Measurements from ENCODE around the gene CSTF3.
"Not testable (repeated sequence)": the region's sequence is repeated elsewhere in the genome, so short reads cannot be mapped to it uniquely, and the experiment has no call there.

The CSTF3 gene

GRCh38 chr11:33059331-33060007, 101.8 kb downstream of the CSTF3 start:
- no peak for DNase-seq (ENCODE audit: low read depth)
- no peak for TF ChIP-seq CTCF (IDR thresholded peaks at IDR 0.05; ENCODE audit: low read depth, low read length, missing control alignments)
- H3K4me3 ChIP-seq (ENCODE audit: low read depth, low read length) = no peak overlapping the region

- TF ChIP-seq CTCF (IDR thresholded peaks at IDR 0.05; ENCODE audit: low read depth, low read length, missing control alignments) = no peak
- DNase-seq (ENCODE audit: low read depth) = no peak
- no peak overlapping the region for H3K4me3 ChIP-seq (ENCODE audit: low read depth, low read length)
Observed at GRCh38 chr11:33057284-33057683, 104.0 kb downstream of the CSTF3 start.

DNA sequence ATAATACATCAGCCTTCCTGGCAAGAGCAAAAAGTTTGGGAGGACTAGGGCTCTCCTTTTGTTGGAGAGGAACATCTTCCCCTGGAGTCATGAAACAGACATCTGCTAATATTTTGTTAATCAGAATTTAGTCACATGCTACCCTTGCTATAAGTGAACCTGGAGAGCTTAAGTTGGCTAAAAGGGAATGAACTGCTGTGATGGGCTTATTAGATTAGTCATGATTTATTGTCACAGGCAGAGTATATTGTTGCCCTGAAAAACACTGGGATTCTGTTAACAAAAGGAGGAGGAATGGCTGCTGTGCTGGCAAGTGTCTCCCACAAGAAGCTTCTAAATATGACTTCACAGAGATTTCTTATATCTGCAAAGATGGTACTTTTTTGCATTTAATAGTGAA, 105.9 kb downstream of the CSTF3 start:
- no peak overlapping the region for H3K4me3 ChIP-seq (ENCODE audit: low read depth, low read length)
- no peak for TF ChIP-seq CTCF (IDR thresholded peaks at IDR 0.05; ENCODE audit: low read depth, low read length, missing control alignments)
- DNase-seq (ENCODE audit: low read depth) = no peak

DNA sequence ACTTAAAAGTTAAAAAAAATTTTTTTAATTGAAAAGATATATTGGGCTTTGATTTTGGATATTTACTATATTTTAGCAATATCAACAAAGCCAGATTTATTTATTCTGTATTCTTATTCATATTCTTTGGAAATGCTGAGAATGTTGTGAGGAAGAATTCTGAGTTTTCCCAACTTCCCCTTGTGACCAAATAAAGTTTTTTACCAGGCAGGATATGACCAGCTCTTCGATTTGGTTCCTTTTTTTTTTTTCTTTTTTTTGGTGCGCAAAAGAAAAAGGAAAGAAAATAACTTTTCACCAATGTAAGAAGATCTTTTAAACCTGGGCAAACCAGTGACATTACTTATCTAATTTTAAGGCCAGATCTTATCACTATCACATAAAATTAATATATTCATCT, 109.0 kb downstream of the CSTF3 start:
- DNase-seq (ENCODE audit: low read depth) = no peak
- no peak overlapping the region for H3K4me3 ChIP-seq (ENCODE audit: low read depth, low read length)
- TF ChIP-seq CTCF (IDR thresholded peaks at IDR 0.05; ENCODE audit: low read depth, low read length, missing control alignments) = no peak

DNA sequence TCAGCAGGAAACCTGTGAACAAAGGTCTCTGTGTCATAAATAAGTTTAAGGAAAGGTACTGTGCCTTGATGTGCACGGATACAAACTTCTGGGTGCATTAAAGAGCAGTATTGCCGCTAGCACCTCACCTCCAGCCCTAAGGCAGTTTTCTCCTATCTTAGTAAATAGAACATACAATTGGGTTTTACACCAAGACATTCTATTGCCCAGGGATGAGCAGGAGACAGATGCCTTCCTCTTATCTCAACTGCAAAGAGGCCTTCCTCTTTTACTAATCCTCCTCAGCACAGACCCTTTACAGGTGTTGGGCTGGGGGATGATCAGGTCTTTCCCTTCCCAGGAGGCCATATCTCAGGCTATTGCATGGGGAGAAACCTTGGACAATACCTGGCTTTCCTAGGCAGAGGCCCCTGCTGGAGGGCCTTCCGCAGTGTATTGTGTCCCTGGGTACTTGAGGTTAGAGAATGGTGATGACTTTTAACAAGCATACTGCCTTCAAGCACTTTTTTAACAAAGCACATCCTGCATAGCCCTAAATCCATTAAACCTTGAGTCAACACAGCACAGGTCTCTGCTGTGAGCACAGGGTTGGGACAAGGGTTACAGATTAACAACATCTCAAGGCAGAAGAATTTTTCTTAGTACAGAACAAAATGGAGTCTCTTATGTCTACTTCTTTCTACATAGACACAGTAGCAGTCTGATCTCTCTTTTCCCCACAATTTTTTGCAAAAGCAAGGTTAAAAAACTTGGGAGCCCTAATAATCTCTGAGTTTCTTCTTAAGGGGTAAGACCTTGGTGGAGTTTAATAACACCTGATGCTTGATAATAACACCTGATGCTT, 111.5 kb downstream of the CSTF3 start:
- not testable (repeated sequence) for DNase-seq (ENCODE audit: low read depth)

GRCh38 chr11:33048701-33049100, 112.6 kb downstream of the CSTF3 start:
- DNase-seq (ENCODE audit: low read depth); H3K4me3 ChIP-seq (ENCODE audit: low read depth, low read length): not testable (repeated sequence)

More for the DNA sequence above, 111.5 kb downstream of the CSTF3 start:
- H3K4me3 ChIP-seq (ENCODE audit: low read depth, low read length) = not testable (repeated sequence)

GRCh38 chr11:33045551-33046255, 115.6 kb downstream of the CSTF3 start:
- no peak overlapping the region for H3K4me3 ChIP-seq (ENCODE audit: low read depth, low read length)
- DNase-seq (ENCODE audit: low read depth) = no peak
- no peak for TF ChIP-seq CTCF (IDR thresholded peaks at IDR 0.05; ENCODE audit: low read depth, low read length, missing control alignments)

Data from GM12864 (cell line).